GM12878 (cell line): Measurements from ENCODE around the gene YAP1. TPM values are rescaled to one million over a fixed set of nuclear protein-coding genes. Genes with fewer than 3 reads are reported as not detected.

ENCODE experiments used
- ATAC-seq: fragments of 200-7000 bp; cut with Tn5 transposase; 3 replicates; pipeline ENCODE4 v1.9.1; 2020; ENCODE audit warnings: mild to moderate bottlenecking, moderate library complexity
- BruUV-seq: library from RNA; stranded (reverse); fragments of 400-500 nt; replicated peaks from 2 replicates; lab custom pipeline; 2021; lab: Mats Ljungman, UMichigan
- CTCF ChIA-PET: fragments of 300-600 bp; sonication (Branson Sonifier 250); formaldehyde crosslinking; extraction: SDS; loops from one replicate; lab custom pipeline; 2021; ENCODE audit warnings: inconsistent platforms; lab: Yijun Ruan, JAX
- POLR2A ChIA-PET: fragments of 350-600 bp; formaldehyde crosslinking; extraction: SDS; loops from one replicate; lab custom pipeline; 2021; ENCODE audit warnings: inconsistent platforms; lab: Charles Lee
- RAD21 ChIA-PET: fragments of 300-600 bp; sonication (Branson Sonifier 250); formaldehyde crosslinking; loops from one replicate; lab custom pipeline; 2023; ENCODE audit warnings: antibody characterized with exemption; ENCODE audit not compliant: unreplicated experiment; lab: Charles Lee
- SMC1A ChIA-PET: fragments of 300-600 bp; sonication (Branson Sonifier 250); formaldehyde crosslinking; loops from one replicate; lab custom pipeline; 2023; ENCODE audit not compliant: unreplicated experiment, uncharacterized antibody; lab: Charles Lee
- DNase-seq: peaks from one replicate; pipeline ENCODE4 v3.0.0-alpha.2; 2011; ENCODE audit warnings: low read depth, low spot score
- FAIRE-seq: peaks from 3 replicates; lab custom pipeline; 2011; peaks lifted over from hg19 to GRCh38; lab: Jason Lieb, UNC
- H2AFZ ChIP-seq: 2 replicates; pipeline ENCODE4 v1.6.0; 2011; ENCODE audit warnings: low read depth, low read length, control low read depth; ENCODE audit not compliant: control insufficient read depth
- H3K27ac ChIP-seq: 2 replicates; pipeline ENCODE4 v1.5.1; 2011; ENCODE audit warnings: control low read depth; ENCODE audit not compliant: control insufficient read depth, insufficient read depth
- H3K27me3 ChIP-seq, 2 experiments: replicated peaks in 1 of 2; 2 replicates each; pipeline versions ENCODE4 v1.6.0 to v1.6.1; 2011; ENCODE audit warnings: low read length in 1 of 2; ENCODE audit not compliant: control insufficient read depth in 2 of 2, insufficient read depth in 2 of 2
- H3K36me3 ChIP-seq, 2 experiments: 2 replicates each; pipeline ENCODE4 v1.5.1; 2011; ENCODE audit warnings: low read length in 1 of 2; ENCODE audit not compliant: control insufficient read depth in 2 of 2, insufficient read depth in 2 of 2
- H3K4me1 ChIP-seq: 2 replicates; pipeline ENCODE4 v1.6.1; 2011; ENCODE audit warnings: mild to moderate bottlenecking, low read length, moderate library complexity, mixed read lengths; ENCODE audit not compliant: control insufficient read depth, insufficient read depth
- H3K4me2 ChIP-seq: 2 replicates; pipeline ENCODE4 v1.6.0; 2011; ENCODE audit warnings: control low read depth; ENCODE audit not compliant: control insufficient read depth, insufficient read depth
- H3K4me3 ChIP-seq: fragments of 200-600 bp; sonication (generic); 2 replicates; pipeline ENCODE4 v1.5.1; 2016
- H3K79me2 ChIP-seq: 2 replicates; pipeline ENCODE4 v1.6.0; 2011; ENCODE audit warnings: low read length; ENCODE audit not compliant: control insufficient read depth, insufficient read depth
- H3K9ac ChIP-seq: 2 replicates; pipeline ENCODE4 v1.8.0; 2011; ENCODE audit warnings: low read length, control low read depth, mixed read lengths; ENCODE audit not compliant: control insufficient read depth, insufficient read depth
- H3K9me3 ChIP-seq: replicated peaks from 3 replicates; pipeline ENCODE4 v1.5.1; 2011; ENCODE audit warnings: mild to moderate bottlenecking, low read length; ENCODE audit not compliant: control insufficient read depth, insufficient read depth
- H4K20me1 ChIP-seq: 2 replicates; pipeline ENCODE4 v1.6.0; 2011; ENCODE audit not compliant: control insufficient read depth, insufficient read depth
- ATF7 ChIP-seq: fragments of 450-650 bp; IDR thresholded peaks from 2 replicates; pipeline ENCODE4 v1.6.1; 2016; ENCODE audit warnings: low read depth, mild to moderate bottlenecking
- E4F1 ChIP-seq: fragments of 450-650 bp; IDR thresholded peaks from 2 replicates; pipeline ENCODE4 v1.6.1; 2018; ENCODE audit warnings: borderline replicate concordance, mild to moderate bottlenecking; ENCODE audit not compliant: partially characterized antibody
- HDAC6 ChIP-seq: fragments of 200-600 bp; sonication (generic); IDR thresholded peaks from one replicate; pipeline ENCODE4 v1.8.0; 2017; ENCODE audit warnings: antibody characterized with exemption; ENCODE audit not compliant: unreplicated experiment
- IRF5 ChIP-seq: fragments of 450-650 bp; IDR thresholded peaks from 2 replicates; pipeline ENCODE4 v1.6.1; 2017; ENCODE audit warnings: borderline replicate concordance
- MYC ChIP-seq: IDR thresholded peaks from 2 replicates; pipeline ENCODE4 v1.6.1; 2011; ENCODE audit warnings: mild to moderate bottlenecking, low read length, moderate library complexity, inconsistent platforms; ENCODE audit not compliant: insufficient read depth, insufficient replicate concordance, insufficient read length, severe bottlenecking
- NR2C1 ChIP-seq: fragments of 450-650 bp; IDR thresholded peaks from 2 replicates; pipeline ENCODE4 v1.6.1; 2017; ENCODE audit warnings: antibody characterized with exemption, mild to moderate bottlenecking, moderate library complexity
- SMC3 ChIP-seq: IDR thresholded peaks from 2 replicates; pipeline ENCODE4 v1.6.1; 2011; ENCODE audit warnings: low read length, improper control_type of control experiment, borderline replicate concordance
- SRF ChIP-seq, 2 experiments: IDR thresholded peaks; 2 replicates each; pipeline ENCODE4 v1.6.1; 2011; ENCODE audit warnings: low read depth in 2 of 2, low read length in 2 of 2, mild to moderate bottlenecking in 1 of 2, moderate library complexity in 1 of 2
- TCF7 ChIP-seq: IDR thresholded peaks from 2 replicates; pipeline ENCODE4 v1.6.1; 2014; ENCODE audit warnings: antibody characterized with exemption, borderline replicate concordance
- ZNF24 ChIP-seq: fragments of 450-650 bp; IDR thresholded peaks from 2 replicates; pipeline ENCODE4 v1.6.1; 2017; ENCODE audit warnings: antibody characterized with exemption, mild to moderate bottlenecking
- ZNF274 ChIP-seq: IDR thresholded peaks from one replicate; pipeline ENCODE4 v1.8.0; 2011; ENCODE audit not compliant: insufficient read length, insufficient read depth
- ZNF687 ChIP-seq: fragments of 450-650 bp; IDR thresholded peaks from 2 replicates; pipeline ENCODE4 v1.6.1; 2017; ENCODE audit warnings: mild to moderate bottlenecking, moderate library complexity
- ZZZ3 ChIP-seq: IDR thresholded peaks from 2 replicates; pipeline ENCODE4 v1.6.1; 2011; ENCODE audit warnings: low read depth; ENCODE audit not compliant: control insufficient read depth, insufficient read length
- WGBS: methylation state at CpG from one replicate; pipeline ENCODE4 v1.1.6; 2016; ENCODE audit warnings: low lambda C conversion rate; ENCODE audit not compliant: insufficient replicate concordance, insufficient coverage; ENCODE audit errors: missing lambda C conversion rate; 5-methylcytosine and 5-hydroxymethylcytosine counted together
- in situ Hi-C: fragments of 300-500 bp; cut with MboI; formaldehyde crosslinking; loops from 9 replicates; pipeline ENCODE4 v1.14.3; 2018; ENCODE audit warnings: mixed read lengths
- intact Hi-C: fragments of 100-400 bp; cut with micrococcal nuclease; formaldehyde crosslinking; loops from one replicate; pipeline ENCODE4 v1.14.2; 2022; ENCODE audit not compliant: unreplicated experiment
- polyA plus RNA-seq, 11 experiments: library from polyadenylated mRNA; depleted of rRNA in 4 of 11; unstranded in 6 of 11; stranded (reverse) in 5 of 11; fragments of >200 nt; fragmentation: Nextera tagmentation in 4 of 11; fragmentation: Illumina TruSeq in 1 of 11; extraction: Ambion mirVana in 4 of 11; extraction: Trizol in 1 of 11; gene quantifications; 1 replicate in 1 of 11; 2 replicates in 10 of 11; pipeline versions ENCODE4 v1.2.1 to v1.2.3, GENCODE V29; 2011 to 2016; ENCODE audit warnings: inconsistent platforms in 2 of 11, missing spikeins in 2 of 11, low read depth in 1 of 11
- total RNA-seq, 4 experiments: library from RNA; depleted of rRNA in 3 of 4; stranded (reverse); fragments of >200 nt in 3 of 4; fragmentation: Illumina TruSeq in 1 of 4; extraction: Trizol in 1 of 4; gene quantifications; 2 replicates each; pipeline versions ENCODE4 v1.2.1 to v1.2.3, GENCODE V29; 2013 to 2021

The YAP1 gene
- total and polyA plus RNA-seq, 10 of the 15 experiments (the other 5 are each of a cell fraction or from before 2014, with no cell fraction given) = 0.03 to 0.33 (median 0.10) TPM; not detected in 6

- intact Hi-C loops (no loop called here), in situ Hi-C loops (no loop called here)
- Histone ChIP-seq H3K4me1 (no peaks in the 10 kb centered on the region), H2AFZ (no peak overlapping the region), H3K27me3 (no peaks in the 10 kb centered on the region), H3K4me2 (no peak overlapping the region), H3K27ac (no peak overlapping the region), H3K36me3 (no peaks in the 10 kb centered on the region), H3K9me3 (no peaks in the 10 kb centered on the region), H3K9ac (no peak overlapping the region), H3K4me3 (no peak overlapping the region), H4K20me1 (no peaks in the 10 kb centered on the region), H3K79me2 (no peaks in the 10 kb centered on the region)
- POLR2A ChIA-PET = no interaction called here
- SMC1A ChIA-PET = interaction anchor here (0.6 to 1.6 kb wide), 4 partner anchors 10 to 49 kb away, joined by 3 to 5 read pairs (median 4); no protein-coding TSS in a partner anchor
- 12% methylated on average over 8 of the region's 8 CpGs for WGBS
- no peak for DNase-seq
- ATAC-seq = no peak
- CTCF ChIA-PET = interaction anchor here (0.8 to 1.3 kb wide), 2 partner anchors 16 to 80 kb away, joined by 3 read pairs; no protein-coding TSS in a partner anchor
- no TSS peak for BruUV-seq
- FAIRE-seq = no peak
- TF ChIP-seq IRF5 (no peak), SMC3 (no peak), TCF7 (no peak), E4F1 (no peak), ZNF274 (no peak), ZNF687 (no peak), SRF (IDR thresholded peaks at IDR 0.05; ENCODE audit: low read depth in 2 of 2, low read length in 2 of 2) (no peak), ZNF24 (no peak), HDAC6 (no peak), MYC (no peak), ATF7 (no peak), NR2C1 (no peak), ZZZ3 (no peak)
- RAD21 ChIA-PET = no interaction called here
Observed at GRCh38 chr11:102187416-102188151, 77.3 kb downstream of the YAP1 start.
